Fibroblast of skin of right quadriceps (primary cell): ENCODE measurements around the gene GLP2R.
A peak's percentile ranks its signal among the peaks of the same experiment; 100 is the strongest.

Experiments used
- DNase-seq: peaks from one replicate; pipeline ENCODE4 v3.0.0-alpha.2; 2013

GLP2R gene

DNA sequence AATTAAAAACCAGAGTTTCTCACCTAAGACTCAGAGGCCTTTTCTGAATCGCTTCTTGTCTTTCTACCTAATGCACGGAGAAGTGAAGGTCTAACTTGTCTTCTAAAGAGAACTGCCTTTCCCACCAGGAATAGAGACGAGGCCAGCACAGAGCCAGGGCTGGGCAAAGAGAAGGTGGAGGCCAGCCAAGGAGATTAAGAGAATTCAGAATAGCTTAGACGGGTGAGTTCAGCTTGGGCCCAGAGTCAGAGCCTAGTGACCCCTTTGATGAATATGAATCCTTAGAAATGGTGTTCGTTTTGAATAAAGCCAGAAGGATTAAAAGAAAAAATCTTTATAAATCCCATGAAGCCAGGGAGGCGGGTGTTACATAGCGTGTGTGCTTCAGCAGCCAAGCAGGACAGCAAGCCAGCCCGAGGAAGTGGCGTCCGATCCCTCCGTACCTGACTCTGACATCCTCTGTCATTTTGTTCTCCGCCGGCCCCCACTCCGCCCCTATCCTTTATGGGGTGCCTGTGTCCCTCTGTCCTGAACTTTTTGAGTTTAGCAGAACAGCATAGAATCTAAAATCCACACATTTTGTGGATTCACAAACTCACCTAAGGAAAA, 11.3 kb upstream of the GLP2R start:
- DNase-seq: no peak

GRCh38 chr17:9816472-9816871, 9.3 kb upstream of the GLP2R start:
- DNase-seq: no peak

DNA sequence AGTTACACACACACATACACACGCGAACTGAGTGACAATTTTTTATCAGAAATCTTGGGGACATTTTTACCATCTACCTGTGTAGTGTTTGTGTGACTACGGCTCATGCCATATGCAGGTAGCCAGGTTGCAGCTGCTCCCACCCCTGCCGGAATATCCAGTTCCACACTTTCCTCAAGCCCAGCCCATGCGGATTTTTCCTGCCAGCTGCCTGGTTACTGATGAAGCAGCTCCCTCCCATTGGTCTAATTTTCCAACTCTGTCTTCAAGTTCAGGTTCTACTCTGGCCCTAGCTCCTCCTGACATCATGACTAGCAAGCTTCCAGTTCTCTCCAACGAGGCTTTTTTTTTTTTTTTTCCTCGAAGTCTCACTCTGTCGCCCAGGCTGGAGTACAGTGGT, 8.6 kb upstream of the GLP2R start:
- no peak for DNase-seq

DNA sequence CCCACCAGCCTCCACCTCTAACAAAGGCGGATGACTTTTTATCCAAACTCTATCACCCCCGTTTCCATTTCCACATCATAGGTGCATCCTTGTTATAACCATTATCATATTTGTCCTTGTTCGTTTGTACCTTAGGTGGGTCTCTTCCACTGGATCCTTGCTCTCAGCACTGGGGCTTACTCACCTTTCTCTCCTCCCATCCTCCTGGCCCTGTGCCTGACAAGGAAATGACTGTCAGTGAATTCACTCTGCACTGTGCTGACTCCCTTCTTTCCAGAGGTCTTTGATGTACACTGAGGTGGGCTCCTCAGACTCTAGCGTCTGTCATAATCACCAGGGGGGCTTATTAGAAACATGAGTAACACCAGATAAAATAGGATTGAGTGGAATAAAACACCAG, 7.0 kb upstream of the GLP2R start:
- no peak for DNase-seq

DNA sequence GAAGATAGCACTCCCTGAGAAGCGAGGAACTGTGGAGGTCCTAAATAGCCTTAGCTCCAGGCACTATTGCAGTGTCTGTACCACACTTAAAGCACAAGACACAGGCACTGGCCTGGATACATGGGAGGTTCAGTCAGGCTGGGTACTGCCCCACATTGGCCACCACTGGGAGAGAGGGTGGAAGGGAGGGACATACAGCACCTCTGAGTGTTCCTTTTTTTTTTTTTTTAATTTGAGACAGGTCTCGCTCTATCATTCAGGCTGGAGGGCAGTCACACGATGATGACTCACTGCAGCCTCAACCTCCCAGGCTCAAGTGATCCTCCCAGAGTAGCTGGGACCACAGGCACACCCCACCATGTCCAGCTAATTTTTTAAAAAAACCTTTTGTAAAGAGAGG, 5.3 kb upstream of the GLP2R start:
- no peak for DNase-seq

- DNase-seq: no peak
Observed at GRCh38 chr17:9821921-9822320, 3.8 kb upstream of the GLP2R start, which contains the start of gene GSG1L2. Gene GSG1L2, minus strand, starts transcription at chr17:9822079. Its CDS starts 8 bp downstream, at chr17:9822071.

DNA sequence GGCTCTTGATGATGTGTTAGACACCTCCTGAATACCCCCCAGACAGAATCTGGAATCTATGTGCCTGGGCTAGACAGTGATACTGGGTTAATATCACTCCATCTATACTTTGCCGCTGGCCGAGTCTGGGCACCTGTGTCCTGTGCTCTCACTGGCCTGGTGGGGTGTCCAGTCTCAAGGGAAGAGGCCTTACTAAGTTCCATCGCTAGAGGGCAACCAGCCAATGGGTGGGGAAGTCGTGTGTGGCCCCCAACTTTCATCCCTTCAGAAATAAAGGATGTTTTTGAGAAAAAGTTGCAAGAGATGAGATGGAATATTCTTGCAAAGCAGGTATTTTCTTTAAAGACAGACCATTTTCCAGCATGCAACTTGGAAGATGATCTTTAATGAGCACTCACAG, 1.6 kb upstream of the GLP2R start:
- DNase-seq: no peak

GRCh38 chr17:9824797-9825338, 856 bp upstream of the GLP2R start:
- no peak for DNase-seq

DNA sequence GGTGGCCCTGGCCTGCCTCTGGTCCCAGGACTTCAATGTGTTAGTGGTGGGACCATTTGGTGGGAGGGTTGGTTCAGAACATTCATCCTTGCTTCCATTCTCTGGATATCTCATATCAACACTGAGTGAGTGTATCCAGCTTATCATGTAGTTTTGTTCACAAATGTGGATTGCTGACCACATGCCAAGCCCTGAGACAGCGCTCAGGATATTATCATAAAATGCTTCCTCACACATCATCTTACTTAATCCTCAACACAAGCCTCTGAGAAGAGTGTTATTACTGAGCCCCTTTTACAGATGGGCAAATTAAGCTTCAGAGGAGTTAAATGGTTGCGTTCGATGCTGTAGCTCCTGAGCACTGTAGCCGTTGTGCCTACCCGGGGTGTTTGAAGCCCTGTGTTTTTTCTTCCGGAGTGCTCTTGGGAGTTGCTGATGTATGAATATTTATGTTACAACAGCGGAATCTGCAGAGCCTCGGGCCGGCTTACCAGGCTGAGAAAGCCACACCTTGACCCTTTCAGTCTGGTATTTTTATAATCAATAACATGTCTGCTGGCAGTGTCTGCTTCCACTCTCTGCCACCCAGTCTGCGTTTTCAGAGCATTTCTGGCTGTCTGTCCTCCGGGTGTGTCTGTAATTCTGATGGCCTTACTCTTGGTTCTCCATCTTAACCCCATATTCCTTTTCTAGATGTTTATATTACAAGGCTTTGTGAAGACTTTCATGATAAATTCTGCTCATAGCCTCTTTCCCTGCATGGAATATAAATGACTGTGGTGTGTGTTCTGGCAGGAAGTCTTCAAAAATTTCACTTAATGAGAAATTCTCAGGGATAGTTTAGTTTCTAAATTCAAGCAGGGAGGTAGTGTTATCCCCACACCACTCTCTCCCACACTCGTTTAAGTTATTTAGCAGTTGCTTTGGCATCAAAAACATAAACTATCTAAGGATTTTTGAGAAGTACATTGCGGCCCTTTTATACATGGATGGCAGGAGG, 2.9 kb downstream of the GLP2R start:
- no peak for DNase-seq

DNA sequence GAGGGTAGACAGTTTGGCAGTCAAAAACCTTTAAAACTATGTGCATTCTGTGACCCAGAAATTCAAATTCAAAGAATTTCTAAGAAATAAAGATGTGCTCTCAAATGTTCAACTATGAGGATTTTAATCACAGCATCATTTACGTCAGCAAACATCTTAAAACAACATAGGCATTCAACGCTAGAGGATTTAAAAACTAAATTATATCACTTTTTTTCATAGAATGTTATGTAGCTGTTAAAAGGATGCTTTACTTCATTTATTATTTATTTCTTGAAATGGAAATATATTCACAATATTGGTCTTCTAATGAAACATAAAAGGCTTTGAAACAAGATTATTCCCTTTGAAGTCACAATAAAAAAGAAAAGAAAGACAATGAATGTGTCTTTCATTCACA, 3.6 kb downstream of the GLP2R start:
- DNase-seq: no peak

GRCh38 chr17:9830711-9831110, 5.0 kb downstream of the GLP2R start:
- DNase-seq: no peak

GRCh38 chr17:9833922-9834321, 8.2 kb downstream of the GLP2R start:
- DNase-seq: no peak

DNA sequence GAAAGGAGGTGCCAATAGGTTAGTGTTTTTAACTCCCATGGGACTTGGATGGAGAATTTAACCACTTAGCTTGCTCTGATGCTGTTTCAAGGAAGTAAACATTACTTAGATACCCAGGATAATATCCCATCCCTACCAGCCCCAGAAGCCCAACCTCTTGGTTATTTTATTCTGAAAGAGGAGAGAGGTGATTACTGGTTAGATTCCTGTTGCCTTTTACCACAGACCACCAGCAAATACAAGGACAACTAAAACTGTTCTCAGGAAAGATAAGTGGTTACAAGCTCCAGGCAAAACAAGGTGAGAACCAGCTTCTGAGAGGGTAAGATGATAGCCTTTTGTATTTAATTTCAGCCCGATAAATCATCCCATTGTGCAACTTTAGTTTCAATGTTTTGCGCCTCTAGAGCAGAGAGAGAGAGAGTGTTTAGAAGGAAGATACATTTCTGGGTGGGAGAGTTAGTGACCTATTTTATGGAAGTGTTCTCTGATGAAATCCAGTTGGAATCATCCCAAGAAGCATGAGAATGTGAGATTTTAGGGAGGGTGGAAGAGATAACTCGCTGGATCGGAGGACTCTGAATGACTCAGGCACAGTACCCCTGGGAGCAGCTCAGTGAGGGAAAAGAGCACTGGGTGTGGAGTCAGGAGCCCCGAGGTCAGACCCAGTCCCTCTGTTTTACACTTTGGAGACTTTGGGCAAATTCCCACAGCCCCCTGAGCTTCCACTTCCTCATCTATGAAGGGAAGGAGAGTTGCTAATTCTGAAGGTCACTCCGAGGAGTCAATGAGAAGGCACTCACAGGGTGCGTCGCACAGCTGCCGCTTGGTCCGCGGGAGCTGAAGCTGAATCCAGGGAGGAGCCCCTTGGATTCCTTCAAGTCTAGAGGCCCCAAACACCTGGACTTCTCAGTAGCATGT, 12.1 kb downstream of the GLP2R start:
- DNase-seq: peak; percentile 88

DNA sequence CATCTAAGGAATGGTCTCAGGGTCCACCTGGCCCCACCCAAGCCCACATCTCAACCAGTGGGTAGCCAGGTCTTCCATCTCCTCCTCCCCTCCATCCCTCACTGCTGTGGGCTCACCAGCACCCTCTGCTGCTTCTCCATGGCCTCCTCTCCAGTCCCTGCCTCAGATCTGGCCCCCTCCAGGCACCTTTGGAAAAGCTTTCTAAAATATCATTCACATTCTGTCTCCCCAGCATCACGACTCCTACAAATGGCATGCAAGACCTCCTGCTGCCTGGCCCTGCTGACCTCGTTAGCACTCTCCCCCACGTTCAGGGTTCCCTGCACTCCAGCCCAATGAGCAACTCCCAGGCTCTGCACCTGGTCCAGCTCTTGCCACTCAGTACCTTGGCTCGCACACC, 13.7 kb downstream of the GLP2R start:
- peak; percentile 7 for DNase-seq

- peak; percentile 8 for DNase-seq
Observed at GRCh38 chr17:9842057-9842758, 16.5 kb downstream of the GLP2R start.

GRCh38 chr17:9843152-9844010, 17.7 kb downstream of the GLP2R start:
- DNase-seq: no peak

DNA sequence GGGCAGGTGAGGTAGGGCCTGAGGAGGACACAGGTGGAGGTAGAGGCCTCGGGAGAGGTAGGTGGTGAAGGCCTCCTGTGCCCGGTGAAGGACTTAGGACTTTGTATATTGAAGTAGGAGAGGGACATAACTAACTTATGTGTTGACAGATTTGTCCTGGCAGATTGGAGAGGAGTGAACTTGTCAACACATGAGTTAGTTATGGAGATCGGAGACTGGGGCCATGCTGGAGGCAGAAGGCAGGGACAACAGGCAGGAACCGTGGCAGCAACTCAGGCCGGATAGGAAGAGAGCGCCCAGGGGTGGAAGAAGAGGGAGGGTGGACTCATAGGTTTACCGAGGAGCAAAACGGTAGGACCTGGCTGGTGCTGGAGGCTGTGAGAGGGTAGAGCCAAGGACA, 18.4 kb downstream of the GLP2R start:
- DNase-seq: no peak

- no peak for DNase-seq
Observed at GRCh38 chr17:9845306-9845705, 19.6 kb downstream of the GLP2R start.

- DNase-seq: no peak
Observed at GRCh38 chr17:9850151-9850550, 24.4 kb downstream of the GLP2R start.

- no peak for DNase-seq
Observed at GRCh38 chr17:9854255-9854654, 28.5 kb downstream of the GLP2R start.

GRCh38 chr17:9855036-9855435, 29.3 kb downstream of the GLP2R start:
- no peak for DNase-seq
